GM12878 (cell line): ENCODE data around the gene B3GNT3. TPM values are rescaled to one million over a fixed set of nuclear protein-coding genes. Genes with fewer than 3 reads are reported as not detected.

Experiments used
- ATF2 ChIP-seq: IDR thresholded peaks from 2 replicates; pipeline ENCODE4 v1.6.1; 2012; ENCODE audit warnings: low read length, inconsistent platforms
- ATF3 ChIP-seq: IDR thresholded peaks from 2 replicates; pipeline ENCODE4 v1.6.1; 2011; ENCODE audit warnings: low read depth, mild to moderate bottlenecking, low read length, moderate library complexity, borderline replicate concordance; ENCODE audit errors: extremely low read depth
- BCL3 ChIP-seq: IDR thresholded peaks from 2 replicates; pipeline ENCODE4 v1.6.1; 2011; ENCODE audit warnings: borderline replicate concordance, low read depth, mild to moderate bottlenecking, moderate library complexity, low read length; ENCODE audit not compliant: insufficient read depth, poor library complexity, severe bottlenecking
- CBX3 ChIP-seq: fragments of 200-600 bp; sonication (generic); IDR thresholded peaks from 2 replicates; pipeline ENCODE4 v1.6.1; 2016; ENCODE audit warnings: low read depth, borderline replicate concordance
- CHD1 ChIP-seq: IDR thresholded peaks from 2 replicates; pipeline ENCODE4 v1.6.1; 2012; ENCODE audit warnings: low read depth, low read length, improper control_type of control experiment
- DPF2 ChIP-seq: fragments of 450-650 bp; IDR thresholded peaks from 2 replicates; pipeline ENCODE4 v1.6.1; 2017; ENCODE audit warnings: mild to moderate bottlenecking
- E4F1 ChIP-seq: fragments of 450-650 bp; IDR thresholded peaks from 2 replicates; pipeline ENCODE4 v1.6.1; 2018; ENCODE audit warnings: borderline replicate concordance, mild to moderate bottlenecking; ENCODE audit not compliant: partially characterized antibody
- ELK1 ChIP-seq: IDR thresholded peaks from 2 replicates; pipeline ENCODE4 v1.6.1; 2012; ENCODE audit warnings: low read depth, low read length, improper control_type of control experiment
- HDAC6 ChIP-seq: fragments of 200-600 bp; sonication (generic); IDR thresholded peaks from one replicate; pipeline ENCODE4 v1.8.0; 2017; ENCODE audit warnings: antibody characterized with exemption; ENCODE audit not compliant: unreplicated experiment
- HDGF ChIP-seq: fragments of 450-650 bp; IDR thresholded peaks from 2 replicates; pipeline ENCODE4 v1.6.1; 2016; ENCODE audit warnings: antibody characterized with exemption
- IRF3 ChIP-seq: fragments of 450-650 bp; IDR thresholded peaks from 2 replicates; pipeline ENCODE4 v1.6.1; 2014; ENCODE audit warnings: mild to moderate bottlenecking
- MXI1 ChIP-seq: fragments of 150-350 bp; IDR thresholded peaks from 2 replicates; pipeline ENCODE4 v1.6.1; 2011; ENCODE audit warnings: low read depth, mild to moderate bottlenecking, inconsistent platforms, low read length, improper control_type of control experiment
- MYC ChIP-seq: IDR thresholded peaks from 2 replicates; pipeline ENCODE4 v1.6.1; 2011; ENCODE audit warnings: mild to moderate bottlenecking, low read length, moderate library complexity, inconsistent platforms; ENCODE audit not compliant: insufficient read depth, insufficient replicate concordance, insufficient read length, severe bottlenecking
- RBBP5 ChIP-seq: fragments of 200-600 bp; sonication (generic); conservative IDR thresholded peaks from 2 replicates; pipeline ENCODE4 v1.6.1; 2016
- SMARCA5 ChIP-seq: fragments of 450-650 bp; IDR thresholded peaks from 2 replicates; pipeline ENCODE4 v1.6.1; 2017; ENCODE audit warnings: mild to moderate bottlenecking
- STAT1 ChIP-seq: fragments of 450-650 bp; conservative IDR thresholded peaks from 2 replicates; pipeline ENCODE4 v1.6.1; 2014; ENCODE audit warnings: antibody characterized with exemption, mild to moderate bottlenecking
- TCF12 ChIP-seq: IDR thresholded peaks from 2 replicates; pipeline ENCODE4 v1.6.1; 2011; ENCODE audit warnings: low read depth, mild to moderate bottlenecking, low read length
- USF1 ChIP-seq: IDR thresholded peaks from 2 replicates; pipeline ENCODE4 v1.6.1; 2011; ENCODE audit warnings: borderline replicate concordance, low read depth, mild to moderate bottlenecking, moderate library complexity, mixed read lengths, low read length; ENCODE audit not compliant: insufficient read depth; ENCODE audit errors: extremely low read length
- ZNF384 ChIP-seq: IDR thresholded peaks from 2 replicates; pipeline ENCODE4 v1.6.1; 2012; ENCODE audit warnings: low read depth, mild to moderate bottlenecking, low read length, improper control_type of control experiment, borderline replicate concordance
- ZNF622 ChIP-seq: fragments of 450-650 bp; IDR thresholded peaks from 2 replicates; pipeline ENCODE4 v1.6.1; 2017; ENCODE audit warnings: mild to moderate bottlenecking, inconsistent platforms
- ZZZ3 ChIP-seq: IDR thresholded peaks from 2 replicates; pipeline ENCODE4 v1.6.1; 2011; ENCODE audit warnings: low read depth; ENCODE audit not compliant: control insufficient read depth, insufficient read length
- polyA plus RNA-seq, 11 experiments: library from polyadenylated mRNA; depleted of rRNA in 4 of 11; unstranded in 6 of 11; stranded (reverse) in 5 of 11; fragments of >200 nt; fragmentation: Nextera tagmentation in 4 of 11; fragmentation: Illumina TruSeq in 1 of 11; extraction: Ambion mirVana in 4 of 11; extraction: Trizol in 1 of 11; gene quantifications; 1 replicate in 1 of 11; 2 replicates in 10 of 11; pipeline versions ENCODE4 v1.2.1 to v1.2.3, GENCODE V29; 2011 to 2016; ENCODE audit warnings: inconsistent platforms in 2 of 11, missing spikeins in 2 of 11, low read depth in 1 of 11
- total RNA-seq, 4 experiments: library from RNA; depleted of rRNA in 3 of 4; stranded (reverse); fragments of >200 nt in 3 of 4; fragmentation: Illumina TruSeq in 1 of 4; extraction: Trizol in 1 of 4; gene quantifications; 2 replicates each; pipeline versions ENCODE4 v1.2.1 to v1.2.3, GENCODE V29; 2013 to 2021

Gene B3GNT3
- total and polyA plus RNA-seq, 10 of the 15 experiments (the other 5 are each of a cell fraction or from before 2014, with no cell fraction given): not detected

GRCh38 chr19:17775991-17776803 lies 18.7 kb upstream of the B3GNT3 start (continued):
- TF ChIP-seq CBX3 (no peak), HDGF (no peak), SMARCA5 (no peak; the same call in 1 of the 2 replicates), HDAC6 (no peak), MXI1 (no peak), CHD1 (no peak), ATF2 (peak; percentile 95), ATF3 (no peak), ELK1 (no peak), STAT1 (no peak), ZZZ3 (no peak), TCF12 (peak; percentile 99), IRF3 (no peak), E4F1 (no peak), USF1 (no peak), DPF2 (peak; percentile 98), MYC (no peak), BCL3 (peak; percentile 99), ZNF384 (no peak), RBBP5 (no peak), ZNF622 (no peak)
